ENCODE measurements around the gene KRT5. TPM values are rescaled to one million over a fixed set of nuclear protein-coding genes. Genes with fewer than 3 reads are reported as not detected.

The KRT5 gene
- total and polyA plus RNA-seq, 4 donors = 0.08 TPM; not detected in 3

GRCh38 chr12:52526511-52526951 is 6.3 kb upstream of the KRT5 start:
- Histone ChIP-seq H3K4me3 (ENCODE audit: low read depth in 1 of 3, low read length in 3 of 3) (no peak overlapping the region), H3K36me3 (ENCODE audit: control insufficient read depth in 4 of 4, insufficient read depth in 3 of 4, low read depth in 1 of 4, low read length in 3 of 4) (no peaks in the 10 kb centered on the region), H3K9me3 (ENCODE audit: control insufficient read depth in 4 of 4, low read length in 3 of 4) (no peaks in the 10 kb centered on the region), H3K27ac (ENCODE audit: low read depth in 1 of 2, low read length in 2 of 2) (no peak overlapping the region), H3K27me3 (ENCODE audit: control insufficient read depth in 4 of 4, insufficient read depth in 4 of 4, low read length in 3 of 4) (no peaks in the 10 kb centered on the region), H3K4me1 (ENCODE audit: control insufficient read depth in 4 of 4, insufficient read depth in 4 of 4, low read length in 3 of 4) (no peaks in the 10 kb centered on the region), H3K9ac (ENCODE audit: low read depth in 1 of 2, low read length in 2 of 2) (no peak overlapping the region)
- 77% methylated on average over 8 of the region's 8 CpGs for WGBS
- TF ChIP-seq NR2F2 (IDR thresholded peaks at IDR 0.05) = no peak
- no peak for TF ChIP-seq EGR1 (IDR thresholded peaks at IDR 0.05; ENCODE audit: low read depth in 2 of 2)
- no peak for TF ChIP-seq YY1 (IDR thresholded peaks at IDR 0.05)
- TF ChIP-seq SP1 (IDR thresholded peaks at IDR 0.05) = no peak
- no peak for TF ChIP-seq REST (IDR thresholded peaks at IDR 0.05)
- TF ChIP-seq TAF1 (conservative IDR thresholded peaks at IDR 0.05) = no peak
- no peak for TF ChIP-seq FOXA1 (IDR thresholded peaks at IDR 0.05)
- TF ChIP-seq MAX (IDR thresholded peaks at IDR 0.05) = no peak
- no peak for TF ChIP-seq CTCF (IDR thresholded peaks at IDR 0.05; ENCODE audit: low read depth, low read length, missing input control)
- no peak for TF ChIP-seq GABPA (IDR thresholded peaks at IDR 0.05 in 1 of 2, conservative IDR thresholded peaks at IDR 0.05 in 1 of 2)
- no peak for TF ChIP-seq RXRA (IDR thresholded peaks at IDR 0.05)
- DNase-seq (ENCODE audit: low spot score) = no peak

GRCh38 chr12:52525661-52526499 is 5.7 kb upstream of the KRT5 start:
- H3K27me3 ChIP-seq (ENCODE audit: control insufficient read depth in 4 of 4, insufficient read depth in 4 of 4, low read length in 3 of 4) = no peaks in the 10 kb centered on the region
- no peak overlapping the region for H3K4me3 ChIP-seq (ENCODE audit: low read depth in 1 of 3, low read length in 3 of 3)
- DNase-seq (ENCODE audit: low spot score) = peak; percentile 24
- H3K36me3 ChIP-seq (ENCODE audit: control insufficient read depth in 4 of 4, insufficient read depth in 3 of 4, low read depth in 1 of 4, low read length in 3 of 4) = no peaks in the 10 kb centered on the region
- TF ChIP-seq SP1 (IDR thresholded peaks at IDR 0.05) (no peak), REST (IDR thresholded peaks at IDR 0.05) (no peak), ATF3 (IDR thresholded peaks at IDR 0.05) (no peak), NR2F2 (IDR thresholded peaks at IDR 0.05) (no peak), CTCF (IDR thresholded peaks at IDR 0.05; ENCODE audit: low read depth, low read length, missing input control) (no peak), RXRA (IDR thresholded peaks at IDR 0.05) (no peak), FOXA2 (IDR thresholded peaks at IDR 0.05) (no peak), HNF4A (conservative IDR thresholded peaks at IDR 0.05) (no peak), GABPA (IDR thresholded peaks at IDR 0.05 in 1 of 2, conservative IDR thresholded peaks at IDR 0.05 in 1 of 2) (no peak), YY1 (IDR thresholded peaks at IDR 0.05) (no peak), EGR1 (IDR thresholded peaks at IDR 0.05; ENCODE audit: low read depth in 2 of 2) (no peak), JUND (IDR thresholded peaks at IDR 0.05) (no peak)
- no peak overlapping the region for H3K27ac ChIP-seq (ENCODE audit: low read depth in 1 of 2, low read length in 2 of 2)
- 84% methylated on average over 13 of the region's 13 CpGs for WGBS
- H3K4me1 ChIP-seq (ENCODE audit: control insufficient read depth in 4 of 4, insufficient read depth in 4 of 4, low read length in 3 of 4) = no peaks in the 10 kb centered on the region
- no peaks in the 10 kb centered on the region for H3K9me3 ChIP-seq (ENCODE audit: control insufficient read depth in 4 of 4, low read length in 3 of 4)
- no peak overlapping the region for H3K9ac ChIP-seq (ENCODE audit: low read depth in 1 of 2, low read length in 2 of 2)

Data from liver (tissue), 9 donors.